ENCODE results near the gene IGLL5.

DNA sequence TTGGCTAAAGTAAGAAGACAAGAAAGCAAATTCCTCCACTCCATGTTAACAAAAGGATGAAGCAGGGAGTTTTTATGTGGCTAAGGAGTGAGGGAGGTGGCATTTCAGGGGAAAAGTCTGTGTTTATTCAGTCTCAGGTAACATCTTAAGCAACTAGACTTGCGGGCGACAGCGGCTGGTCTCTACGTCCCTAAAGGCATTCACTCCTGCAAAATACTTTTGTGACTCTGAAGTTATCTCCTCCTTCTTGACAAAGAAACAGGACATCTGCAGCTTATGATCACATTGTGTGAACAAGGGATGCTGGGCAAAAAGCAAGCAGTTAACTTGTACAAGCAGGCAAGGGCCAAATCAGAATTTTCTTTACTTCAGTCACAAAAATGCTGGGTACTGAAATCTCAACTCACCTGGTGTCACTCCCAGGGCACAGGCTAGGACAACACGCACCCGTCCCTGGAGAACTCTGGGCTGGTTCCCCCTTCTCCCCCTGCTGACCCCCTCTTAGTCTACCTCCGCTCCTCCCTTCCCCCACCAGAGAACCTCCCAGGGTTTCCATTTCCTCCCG, 38.3 kb downstream of the IGLL5 start:
- TF ChIP-seq POLR2A (IDR thresholded peaks at IDR 0.05): no peak
- TF ChIP-seq, protein P1, sequence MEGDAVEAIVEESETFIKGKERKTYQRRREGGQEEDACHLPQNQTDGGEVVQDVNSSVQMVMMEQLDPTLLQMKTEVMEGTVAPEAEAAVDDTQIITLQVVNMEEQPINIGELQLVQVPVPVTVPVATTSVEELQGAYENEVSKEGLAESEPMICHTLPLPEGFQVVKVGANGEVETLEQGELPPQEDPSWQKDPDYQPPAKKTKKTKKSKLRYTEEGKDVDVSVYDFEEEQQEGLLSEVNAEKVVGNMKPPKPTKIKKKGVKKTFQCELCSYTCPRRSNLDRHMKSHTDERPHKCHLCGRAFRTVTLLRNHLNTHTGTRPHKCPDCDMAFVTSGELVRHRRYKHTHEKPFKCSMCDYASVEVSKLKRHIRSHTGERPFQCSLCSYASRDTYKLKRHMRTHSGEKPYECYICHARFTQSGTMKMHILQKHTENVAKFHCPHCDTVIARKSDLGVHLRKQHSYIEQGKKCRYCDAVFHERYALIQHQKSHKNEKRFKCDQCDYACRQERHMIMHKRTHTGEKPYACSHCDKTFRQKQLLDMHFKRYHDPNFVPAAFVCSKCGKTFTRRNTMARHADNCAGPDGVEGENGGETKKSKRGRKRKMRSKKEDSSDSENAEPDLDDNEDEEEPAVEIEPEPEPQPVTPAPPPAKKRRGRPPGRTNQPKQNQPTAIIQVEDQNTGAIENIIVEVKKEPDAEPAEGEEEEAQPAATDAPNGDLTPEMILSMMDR (IDR thresholded peaks at IDR 0.05): no peak

All from stomach (tissue), 4 donors.